Measurements from ENCODE around the gene SLIT3.

The SLIT3 gene

GRCh38 chr5:168874713-168875380, 426.1 kb downstream of the SLIT3 start:
- H3K4me3 ChIP-seq (ENCODE audit: control insufficient read depth, low read depth, low read length): no peak overlapping the region
- peak; percentile 22 for TF ChIP-seq CTCF (conservative IDR thresholded peaks at IDR 0.05; ENCODE audit: control insufficient read depth, insufficient read depth, low read depth, low read length)
- DNase-seq (ENCODE audit: low read depth): peak; percentile 15

GRCh38 chr5:168872246-168872645, 428.7 kb downstream of the SLIT3 start:
- TF ChIP-seq CTCF (conservative IDR thresholded peaks at IDR 0.05; ENCODE audit: control insufficient read depth, insufficient read depth, low read depth, low read length): no peak
- DNase-seq (ENCODE audit: low read depth): no peak
- no peak overlapping the region for H3K4me3 ChIP-seq (ENCODE audit: control insufficient read depth, low read depth, low read length)

GRCh38 chr5:168870910-168871309, 430.0 kb downstream of the SLIT3 start:
- DNase-seq (ENCODE audit: low read depth): no peak
- no peak for TF ChIP-seq CTCF (conservative IDR thresholded peaks at IDR 0.05; ENCODE audit: control insufficient read depth, insufficient read depth, low read depth, low read length)

GRCh38 chr5:168869615-168870227, 431.2 kb downstream of the SLIT3 start:
- no peak for TF ChIP-seq CTCF (conservative IDR thresholded peaks at IDR 0.05; ENCODE audit: control insufficient read depth, insufficient read depth, low read depth, low read length)
- DNase-seq (ENCODE audit: low read depth): no peak
- H3K4me3 ChIP-seq (ENCODE audit: control insufficient read depth, low read depth, low read length): no peak overlapping the region

More at GRCh38 chr5:168870910-168871309, 430.0 kb downstream of the SLIT3 start:
- H3K4me3 ChIP-seq (ENCODE audit: control insufficient read depth, low read depth, low read length): no peak overlapping the region

GRCh38 chr5:168867241-168867640, 433.7 kb downstream of the SLIT3 start:
- H3K4me3 ChIP-seq (ENCODE audit: control insufficient read depth, low read depth, low read length): no peak overlapping the region
- DNase-seq (ENCODE audit: low read depth): no peak
- no peak for TF ChIP-seq CTCF (conservative IDR thresholded peaks at IDR 0.05; ENCODE audit: control insufficient read depth, insufficient read depth, low read depth, low read length)

GRCh38 chr5:168865968-168866367, 435.0 kb downstream of the SLIT3 start:
- no peak overlapping the region for H3K4me3 ChIP-seq (ENCODE audit: control insufficient read depth, low read depth, low read length)
- TF ChIP-seq CTCF (conservative IDR thresholded peaks at IDR 0.05; ENCODE audit: control insufficient read depth, insufficient read depth, low read depth, low read length): no peak
- no peak for DNase-seq (ENCODE audit: low read depth)
